Measurements from ENCODE around the gene PSMB7.

The PSMB7 gene

GRCh38 chr9:124355039-124355940 lies 60.0 kb downstream of the PSMB7 start:
- DNase-seq = no peak

GRCh38 chr9:124354346-124355038 lies 60.8 kb downstream of the PSMB7 start:
- DNase-seq = no peak

GRCh38 chr9:124353811-124354274 lies 61.4 kb downstream of the PSMB7 start:
- no peak for DNase-seq

- no peak for DNase-seq
Measured at GRCh38 chr9:124353166-124353768, 62.0 kb downstream of the PSMB7 start.

GRCh38 chr9:124352616-124353015 lies 62.6 kb downstream of the PSMB7 start:
- no peak for DNase-seq

- DNase-seq = no peak
Measured at GRCh38 chr9:124351672-124352468, 63.4 kb downstream of the PSMB7 start.

- no peak for DNase-seq
Measured at GRCh38 chr9:124350494-124351263, 64.6 kb downstream of the PSMB7 start.

GRCh38 chr9:124349675-124350493 lies 65.4 kb downstream of the PSMB7 start:
- DNase-seq = no peak

- no peak for DNase-seq
Measured at GRCh38 chr9:124349267-124349666, 66.0 kb downstream of the PSMB7 start.

- no peak for DNase-seq
Measured at GRCh38 chr9:124348831-124349230, 66.4 kb downstream of the PSMB7 start.

- no peak for DNase-seq
Measured at GRCh38 chr9:124348363-124348762, 66.9 kb downstream of the PSMB7 start.

- no peak for DNase-seq
Measured at GRCh38 chr9:124347968-124348358, 67.3 kb downstream of the PSMB7 start.

- no peak for DNase-seq
Measured at GRCh38 chr9:124347206-124347967, 67.9 kb downstream of the PSMB7 start.

- no peak for DNase-seq
Measured at GRCh38 chr9:124346347-124347163, 68.7 kb downstream of the PSMB7 start.

GRCh38 chr9:124345751-124346281 lies 69.4 kb downstream of the PSMB7 start:
- DNase-seq = no peak

GRCh38 chr9:124345063-124345462 lies 70.2 kb downstream of the PSMB7 start:
- DNase-seq = no peak

- DNase-seq = no peak
Measured at GRCh38 chr9:124344291-124345050, 70.8 kb downstream of the PSMB7 start.

All from NCI-H1436 (cell line).